Mesendoderm (in vitro differentiated cells): ENCODE measurements around the gene PATZ1. TPM values are rescaled to one million over a fixed set of nuclear protein-coding genes. Genes with fewer than 3 reads are reported as not detected.
"Not testable (repeated sequence)": the region's sequence is repeated elsewhere in the genome, so short reads cannot be mapped to it uniquely, and the experiment has no call there.

Experiments
- DNase-seq: peaks from one replicate; pipeline ENCODE4 v3.0.0; 2013
- H2AK5ac ChIP-seq: 2 replicates; pipeline ENCODE4 v1.6.1; 2013; ENCODE audit warnings: low read length, inconsistent platforms
- H2BK120ac ChIP-seq: 2 replicates; pipeline ENCODE4 v1.6.1; 2013; ENCODE audit warnings: low read depth, mild to moderate bottlenecking, low read length, moderate library complexity, mixed read lengths
- H2BK15ac ChIP-seq: replicated peaks from 2 replicates; pipeline ENCODE4 v1.6.1; 2013; ENCODE audit warnings: low read depth, mild to moderate bottlenecking, moderate library complexity
- H2BK5ac ChIP-seq: 2 replicates; pipeline ENCODE4 v1.6.1; 2013; ENCODE audit warnings: low read length, inconsistent platforms
- H3K18ac ChIP-seq: 2 replicates; pipeline ENCODE4 v1.6.1; 2013; ENCODE audit warnings: mild to moderate bottlenecking, low read length, mixed read lengths
- H3K23ac ChIP-seq: one replicate; pipeline ENCODE4 v1.6.1; 2013; ENCODE audit warnings: low read length
- H3K27ac ChIP-seq: 2 replicates; pipeline ENCODE4 v1.5.1; 2013; ENCODE audit warnings: low read depth, mild to moderate bottlenecking, inconsistent platforms, low read length, moderate library complexity
- H3K27me3 ChIP-seq: 2 replicates; pipeline ENCODE4 v1.6.1; 2013; ENCODE audit warnings: low read length, control low read depth, mild to moderate bottlenecking, inconsistent platforms; ENCODE audit not compliant: insufficient read depth, poor library complexity
- H3K36me3 ChIP-seq: 2 replicates; pipeline ENCODE4 v1.6.1; 2013; ENCODE audit warnings: low read length, inconsistent platforms; ENCODE audit not compliant: control insufficient read depth, insufficient read depth
- H3K4ac ChIP-seq: one replicate; pipeline ENCODE4 v1.6.1; 2013; ENCODE audit warnings: low read depth, mild to moderate bottlenecking, low read length, moderate library complexity
- H3K4me1 ChIP-seq: 2 replicates; pipeline ENCODE4 v1.6.1; 2013; ENCODE audit warnings: low read depth, low read length, inconsistent platforms; ENCODE audit not compliant: control insufficient read depth
- H3K4me2 ChIP-seq: 2 replicates; pipeline ENCODE4 v1.6.1; 2013; ENCODE audit warnings: low read length
- H3K4me3 ChIP-seq: 2 replicates; pipeline ENCODE4 v1.5.1; 2013; ENCODE audit warnings: mild to moderate bottlenecking, low read length
- H3K56ac ChIP-seq: one replicate; pipeline ENCODE4 v1.6.1; 2013; ENCODE audit warnings: low read length
- H3K79me1 ChIP-seq: 2 replicates; pipeline ENCODE4 v1.6.1; 2013; ENCODE audit warnings: low read length, inconsistent platforms
- H3K79me2 ChIP-seq: 2 replicates; pipeline ENCODE4 v1.6.1; 2013; ENCODE audit warnings: mild to moderate bottlenecking, low read length; ENCODE audit not compliant: control insufficient read depth, insufficient read depth
- H3K9ac ChIP-seq: 2 replicates; pipeline ENCODE4 v1.6.1; 2013; ENCODE audit warnings: low read length, inconsistent platforms
- H4K5ac ChIP-seq: one replicate; pipeline ENCODE4 v1.6.1; 2013; ENCODE audit warnings: low read length
- H4K8ac ChIP-seq: one replicate; pipeline ENCODE4 v1.6.1; 2013; ENCODE audit warnings: low read depth, mild to moderate bottlenecking, control low read depth, low read length, moderate library complexity
- WGBS: extraction: QIAGEN DNeasy Blood & Tissue Kit; methylation state at CpG from one replicate; pipeline ENCODE4 v1.1.7; 2013; ENCODE audit warnings: low lambda C conversion rate, missing lambda C conversion rate; ENCODE audit not compliant: insufficient coverage; ENCODE audit errors: extremely low coverage; 5-methylcytosine and 5-hydroxymethylcytosine counted together
- polyA plus RNA-seq, 2 experiments: library from polyadenylated mRNA; stranded (reverse); fragments of 200-250 nt; gene quantifications; one replicate each; pipeline ENCODE4 v1.2.3, GENCODE V29; 2013

The PATZ1 gene
- polyA plus RNA-seq (2013, experiment 1 of 2), result 61.5 TPM
- 60.5 TPM for polyA plus RNA-seq (2013, experiment 2 of 2)

GRCh38 chr22:31346255-31346732, at the start of gene PATZ1:
PATZ1 (minus strand) TSS chr22:31346346; CDS start chr22:31345602, 744 bp downstream.
- peak within 1 kb of the TSS; percentile 69 for H3K4me3 ChIP-seq

GRCh38 chr22:31394326-31394725, 48.2 kb upstream of the PATZ1 start:
- no CpG with 5 or more reads among the region's 3 CpGs for WGBS
- no peak overlapping the region for H3K56ac ChIP-seq
- no peak overlapping the region for H2BK5ac ChIP-seq
- H3K4me1 ChIP-seq, result no peaks in the 10 kb centered on the region
- no peak overlapping the region for H3K23ac ChIP-seq
- H3K27ac ChIP-seq, result no peak overlapping the region
- H3K79me1 ChIP-seq, result no peaks in the 10 kb centered on the region
- H3K27me3 ChIP-seq, result no peaks in the 10 kb centered on the region
- H4K5ac ChIP-seq, result no peak overlapping the region
- H3K9ac ChIP-seq, result no peak overlapping the region
- no peak overlapping the region for H2AK5ac ChIP-seq
- H3K36me3 ChIP-seq, result no peaks in the 10 kb centered on the region
- H3K4me2 ChIP-seq, result no peak overlapping the region
- H3K4me3 ChIP-seq, result no peak overlapping the region
- no peaks in the 10 kb centered on the region for H3K79me2 ChIP-seq
- no peak overlapping the region for H2BK120ac ChIP-seq
- no peak overlapping the region for H2BK15ac ChIP-seq
- H4K8ac ChIP-seq, result no peak overlapping the region
- no peak for DNase-seq
- H3K18ac ChIP-seq, result no peak overlapping the region
- H3K4ac ChIP-seq, result no peak overlapping the region

More at GRCh38 chr22:31346255-31346732, at the start of gene PATZ1:
- H3K4me1 ChIP-seq, result peaks cover 10% of the 10 kb centered on the region
- H3K23ac ChIP-seq, result peak within 1 kb of the TSS; percentile 92
- peak within 1 kb of the TSS; percentile 90 for H3K56ac ChIP-seq
- peak within 1 kb of the TSS; percentile 98 for H3K4ac ChIP-seq
- peak within 1 kb of the TSS; percentile 82 for H3K9ac ChIP-seq
- peak within 1 kb of the TSS; percentile 94 for H3K27ac ChIP-seq
- no peak within 1 kb of the TSS for H2AK5ac ChIP-seq
- H3K79me1 ChIP-seq, result peaks cover 10% of the 10 kb centered on the region
- peak; percentile 92 for DNase-seq
- no peaks in the 10 kb centered on the region for H3K36me3 ChIP-seq
- peak within 1 kb of the TSS; percentile 83 for H4K8ac ChIP-seq
- H2BK15ac ChIP-seq, result no peak within 1 kb of the TSS
- WGBS, result no CpG with 5 or more reads among the region's 41 CpGs
- H3K27me3 ChIP-seq, result no peaks in the 10 kb centered on the region
- H2BK120ac ChIP-seq, result peak within 1 kb of the TSS; percentile 66
- peak within 1 kb of the TSS; percentile 21 for H2BK5ac ChIP-seq
- peak within 1 kb of the TSS; percentile 96 for H3K4me2 ChIP-seq
- peak within 1 kb of the TSS; percentile 95 for H3K18ac ChIP-seq
- peaks cover 46% of the 10 kb centered on the region for H3K79me2 ChIP-seq
- H4K5ac ChIP-seq, result no peak within 1 kb of the TSS

DNA sequence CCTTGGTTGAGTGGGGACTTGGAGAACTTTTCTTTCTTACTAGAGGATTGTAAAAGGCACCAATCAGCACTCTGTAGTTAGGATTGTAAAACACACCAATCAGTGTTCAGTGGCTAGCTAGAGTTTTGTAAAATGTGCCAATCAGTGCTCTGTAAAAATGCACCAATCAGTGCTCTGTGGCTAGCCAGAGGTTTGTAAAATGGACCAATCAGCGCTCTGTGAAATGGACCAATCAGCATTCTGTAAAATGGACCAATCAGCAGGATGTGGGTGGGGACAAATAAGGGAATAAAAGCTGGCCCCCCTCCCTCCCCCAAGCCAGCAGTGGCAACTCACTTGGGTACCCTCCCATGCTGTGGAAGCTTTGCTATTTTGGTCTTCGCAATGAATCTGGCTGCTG, 47.7 kb upstream of the PATZ1 start:
- H4K5ac ChIP-seq, result no peak overlapping the region
- WGBS, result no CpG with 5 or more reads among the region's 2 CpGs

DNA sequence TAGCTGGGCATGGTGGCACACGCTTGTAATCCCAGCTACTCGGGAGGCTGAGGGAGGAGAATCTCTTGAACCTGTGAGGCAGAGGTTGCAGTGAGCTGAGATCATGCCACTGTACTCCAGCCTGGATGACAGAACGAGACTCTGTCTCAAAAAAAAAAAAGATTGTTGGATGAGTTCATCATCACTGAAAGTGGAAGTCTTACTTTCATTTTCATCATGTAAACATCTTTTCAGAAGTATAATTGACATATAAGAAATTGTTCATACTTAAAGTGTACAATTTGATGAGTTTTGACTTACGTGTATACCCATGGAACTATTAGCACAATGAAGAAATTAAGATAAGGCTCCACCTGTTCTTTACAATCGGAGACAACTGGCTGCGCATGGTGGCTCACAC, 32.5 kb upstream of the PATZ1 start:
- not testable (repeated sequence) for H2AK5ac ChIP-seq, H2BK120ac ChIP-seq, H3K4me2 ChIP-seq, H2BK5ac ChIP-seq, H4K5ac ChIP-seq, H3K79me2 ChIP-seq, H3K27me3 ChIP-seq, H3K56ac ChIP-seq, H3K4ac ChIP-seq, H3K18ac ChIP-seq, H3K23ac ChIP-seq, H3K79me1 ChIP-seq, H3K9ac ChIP-seq, H3K36me3 ChIP-seq, H3K4me3 ChIP-seq, H2BK15ac ChIP-seq, H4K8ac ChIP-seq, DNase-seq, H3K27ac ChIP-seq, H3K4me1 ChIP-seq
- no CpG with 5 or more reads among the region's 6 CpGs for WGBS

More for the DNA sequence above, 47.7 kb upstream of the PATZ1 start:
- no peak overlapping the region for H3K18ac ChIP-seq
- H2BK120ac ChIP-seq, result no peak overlapping the region
- no peaks in the 10 kb centered on the region for H3K79me1 ChIP-seq
- H2BK5ac ChIP-seq, result no peak overlapping the region
- H2BK15ac ChIP-seq, result no peak overlapping the region
- no peaks in the 10 kb centered on the region for H3K4me1 ChIP-seq
- no peak overlapping the region for H3K9ac ChIP-seq
- H3K27me3 ChIP-seq, result no peaks in the 10 kb centered on the region
- H3K4me3 ChIP-seq, result no peak overlapping the region
- H3K36me3 ChIP-seq, result no peaks in the 10 kb centered on the region
- H2AK5ac ChIP-seq, result no peak overlapping the region
- no peak overlapping the region for H3K4ac ChIP-seq
- H4K8ac ChIP-seq, result no peak overlapping the region
- H3K23ac ChIP-seq, result no peak overlapping the region
- no peaks in the 10 kb centered on the region for H3K79me2 ChIP-seq
- H3K27ac ChIP-seq, result no peak overlapping the region
- H3K4me2 ChIP-seq, result no peak overlapping the region
- DNase-seq, result no peak
- no peak overlapping the region for H3K56ac ChIP-seq

GRCh38 chr22:31378123-31378522, 32.0 kb upstream of the PATZ1 start:
- Histone ChIP-seq H3K23ac (no peak overlapping the region), H3K36me3 (no peaks in the 10 kb centered on the region), H3K9ac (no peak overlapping the region), H2BK5ac (no peak overlapping the region), H3K56ac (no peak overlapping the region), H3K4ac (no peak overlapping the region), H3K27ac (no peak overlapping the region), H3K4me2 (no peak overlapping the region), H2BK120ac (no peak overlapping the region), H4K8ac (no peak overlapping the region), H3K27me3 (no peaks in the 10 kb centered on the region), H3K79me2 (no peaks in the 10 kb centered on the region), H2BK15ac (no peak overlapping the region), H3K4me3 (no peak overlapping the region), H3K18ac (no peak overlapping the region), H3K4me1 (no peaks in the 10 kb centered on the region), H2AK5ac (no peak overlapping the region), H3K79me1 (no peaks in the 10 kb centered on the region), H4K5ac (no peak overlapping the region)
- no peak for DNase-seq
- no CpG with 5 or more reads among the region's 3 CpGs for WGBS

DNA sequence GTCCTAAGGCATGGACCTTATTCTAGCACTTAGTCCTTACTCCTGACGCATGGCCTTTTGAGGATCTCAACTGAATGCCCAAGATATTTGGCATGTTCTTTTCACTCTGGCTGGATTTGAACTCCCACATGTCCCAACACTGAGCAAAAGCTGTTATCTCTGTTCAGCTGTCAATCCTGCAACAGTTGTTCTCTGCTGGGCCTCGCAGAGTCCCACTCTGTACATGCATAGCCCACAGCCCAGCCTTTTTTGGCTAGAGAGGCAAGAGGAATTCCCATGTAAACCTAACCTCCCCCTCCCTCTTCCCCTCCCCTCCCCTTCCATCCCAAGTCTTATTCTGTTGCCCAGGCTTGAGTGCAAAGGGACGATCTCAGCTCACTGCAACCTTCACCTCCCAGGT, 31.5 kb upstream of the PATZ1 start:
- no peak overlapping the region for H3K27ac ChIP-seq
- H3K36me3 ChIP-seq, result no peaks in the 10 kb centered on the region
- no peak overlapping the region for H4K8ac ChIP-seq
- H3K27me3 ChIP-seq, result no peaks in the 10 kb centered on the region
- no peak overlapping the region for H3K4me3 ChIP-seq
- DNase-seq, result no peak
- H4K5ac ChIP-seq, result no peak overlapping the region
- no peak overlapping the region for H3K4ac ChIP-seq
- H3K4me1 ChIP-seq, result no peaks in the 10 kb centered on the region
- no peak overlapping the region for H2BK120ac ChIP-seq
- no peak overlapping the region for H2BK5ac ChIP-seq
- H3K23ac ChIP-seq, result no peak overlapping the region
- H3K9ac ChIP-seq, result no peak overlapping the region
- no peak overlapping the region for H2AK5ac ChIP-seq
- H3K4me2 ChIP-seq, result no peak overlapping the region
- no peaks in the 10 kb centered on the region for H3K79me1 ChIP-seq
- no CpG with 5 or more reads among the region's 3 CpGs for WGBS
- H3K18ac ChIP-seq, result no peak overlapping the region
- H3K79me2 ChIP-seq, result no peaks in the 10 kb centered on the region
- no peak overlapping the region for H3K56ac ChIP-seq
- no peak overlapping the region for H2BK15ac ChIP-seq
